NCI-H146 treated with DMSO at 0.1 percent for 48 hours (cell line): Measurements from ENCODE around the gene APOC3.
A peak's percentile ranks its signal among the peaks of the same experiment; 100 is the strongest.
"Not testable (repeated sequence)": the region's sequence is repeated elsewhere in the genome, so short reads cannot be mapped to it uniquely, and the experiment has no call there.

Experiments used
- DNase-seq: peaks from one replicate; lab custom pipeline; 2025; ENCODE audit not compliant: unreplicated experiment; lab: John Stamatoyannopoulos, UW

The APOC3 gene

DNA sequence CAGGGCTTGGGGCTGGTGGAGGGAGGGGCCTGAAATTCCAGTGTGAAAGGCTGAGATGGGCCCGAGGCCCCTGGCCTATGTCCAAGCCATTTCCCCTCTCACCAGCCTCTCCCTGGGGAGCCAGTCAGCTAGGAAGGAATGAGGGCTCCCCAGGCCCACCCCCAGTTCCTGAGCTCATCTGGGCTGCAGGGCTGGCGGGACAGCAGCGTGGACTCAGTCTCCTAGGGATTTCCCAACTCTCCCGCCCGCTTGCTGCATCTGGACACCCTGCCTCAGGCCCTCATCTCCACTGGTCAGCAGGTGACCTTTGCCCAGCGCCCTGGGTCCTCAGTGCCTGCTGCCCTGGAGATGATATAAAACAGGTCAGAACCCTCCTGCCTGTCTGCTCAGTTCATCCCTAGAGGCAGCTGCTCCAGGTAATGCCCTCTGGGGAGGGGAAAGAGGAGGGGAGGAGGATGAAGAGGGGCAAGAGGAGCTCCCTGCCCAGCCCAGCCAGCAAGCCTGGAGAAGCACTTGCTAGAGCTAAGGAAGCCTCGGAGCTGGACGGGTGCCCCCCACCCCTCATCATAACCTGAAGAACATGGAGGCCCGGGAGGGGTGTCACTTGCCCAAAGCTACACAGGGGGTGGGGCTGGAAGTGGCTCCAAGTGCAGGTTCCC lies at the start of gene APOC3:
TSS of gene APOC3 (plus strand) at position 383 of the 659 bp plus-strand sequence. CDS start 676 bp downstream, outside the sequence.
- DNase-seq, result no peak

DNA sequence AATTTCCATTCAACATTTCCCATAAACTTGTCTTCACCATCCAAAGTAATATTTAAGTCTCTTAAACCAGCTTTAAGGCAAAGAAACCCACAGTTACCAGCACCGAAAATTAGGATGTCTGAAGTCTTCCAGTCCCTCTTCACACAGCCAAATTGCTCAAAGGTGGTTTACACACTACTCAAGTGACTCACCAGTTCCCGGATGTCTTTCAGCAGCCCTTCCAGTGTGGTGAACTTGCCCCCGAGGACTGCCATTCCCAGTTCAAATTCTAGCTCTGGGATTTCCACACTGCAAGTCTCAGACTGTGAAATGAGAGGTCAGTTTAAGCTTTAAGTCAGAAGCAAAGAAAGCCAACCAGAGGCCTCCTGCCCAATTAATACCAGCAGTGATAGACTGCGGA lies 47.0 kb upstream of the APOC3 start:
- no peak for DNase-seq

DNA sequence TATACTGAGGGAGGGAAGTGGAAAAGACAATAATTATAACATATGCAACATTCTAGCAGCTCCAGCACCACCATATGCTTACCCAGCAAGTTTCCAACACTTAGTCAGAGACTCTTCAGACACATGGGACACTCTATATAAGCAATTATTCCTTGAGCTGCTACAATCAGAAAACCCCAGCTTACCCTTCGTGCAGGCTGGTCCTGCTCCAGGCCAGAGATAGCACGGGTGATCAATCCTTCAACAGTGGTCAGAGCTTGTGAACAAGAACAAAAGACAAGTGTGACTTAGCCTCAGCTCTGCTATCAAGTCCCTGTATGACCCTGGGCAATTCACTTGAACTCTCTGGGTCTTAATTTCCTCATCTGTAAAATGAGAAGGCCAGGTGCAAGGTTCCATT lies 43.4 kb upstream of the APOC3 start:
- DNase-seq, result no peak

DNA sequence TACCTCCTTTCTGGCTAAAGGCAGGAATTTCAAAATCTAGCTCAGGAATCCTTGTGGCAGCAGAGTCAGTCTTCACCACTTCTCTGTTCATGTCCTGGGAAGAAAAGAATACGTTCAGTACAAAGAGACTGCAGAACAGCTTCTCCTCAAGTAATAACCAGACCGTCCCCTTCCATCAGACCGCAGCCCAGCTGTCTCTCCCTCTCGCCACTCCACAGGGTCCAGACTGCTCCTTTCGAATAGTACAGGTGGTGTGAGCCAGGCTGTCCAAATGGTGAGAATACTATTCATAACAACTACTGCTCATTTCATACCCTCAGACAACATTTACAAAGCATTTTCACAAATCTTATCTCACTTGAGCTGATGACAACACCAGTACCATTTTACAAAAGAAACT lies 42.7 kb upstream of the APOC3 start:
- DNase-seq, result no peak

DNA sequence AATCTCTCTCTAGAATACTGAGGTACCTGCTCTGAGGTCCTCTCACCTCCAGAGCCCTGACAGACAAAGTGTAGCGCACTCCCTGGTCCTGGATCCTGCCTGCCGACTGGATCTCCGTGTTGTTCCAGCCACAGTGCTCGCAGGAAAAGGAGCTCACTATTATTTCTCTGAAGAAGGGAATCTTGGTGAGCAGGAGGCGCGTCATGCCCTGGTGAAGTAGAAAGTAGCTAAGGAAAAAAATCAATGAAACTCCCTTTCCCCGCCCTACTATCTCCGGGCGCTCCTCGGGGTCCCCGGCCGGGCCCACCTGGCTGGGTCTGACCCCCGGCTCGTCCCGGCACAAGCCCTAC lies 42.3 kb upstream of the APOC3 start:
- no peak for DNase-seq

DNA sequence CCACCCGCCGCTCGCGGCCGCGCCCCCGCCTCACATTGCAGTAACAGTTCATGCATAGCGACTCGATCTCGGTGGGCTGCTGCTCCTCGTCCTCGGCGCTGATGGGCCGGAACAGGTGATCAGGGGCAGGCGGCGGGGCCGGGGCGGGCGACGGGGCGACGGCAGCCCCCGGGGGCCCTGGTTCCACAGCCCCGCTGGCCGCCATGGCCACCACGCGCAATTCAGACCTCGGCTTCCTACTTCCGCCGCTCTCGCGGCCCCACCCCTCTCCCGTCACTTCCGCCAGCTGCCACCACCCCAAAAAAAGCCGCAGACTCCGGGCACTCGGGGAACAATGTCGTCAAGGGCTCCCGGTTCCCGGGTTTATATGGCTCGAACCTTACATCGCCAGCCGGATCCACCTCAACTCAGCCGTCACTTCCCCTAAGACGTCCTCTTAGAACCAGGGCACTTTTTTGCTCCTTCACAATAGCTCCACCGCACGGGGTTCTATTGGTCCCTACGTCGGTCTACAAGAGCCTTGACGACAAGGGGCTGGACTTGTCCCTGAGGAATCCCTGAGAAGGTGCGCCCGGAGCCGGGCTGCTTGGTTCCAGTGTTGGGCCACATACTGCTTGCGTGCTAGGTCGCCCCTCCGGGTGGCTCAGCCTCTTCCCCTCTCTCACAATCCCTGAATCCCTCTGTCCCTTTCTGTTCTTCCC lies 41.8 kb upstream of the APOC3 start, which contains the start of gene ZPR1:
TSS of gene ZPR1 (minus strand) at position 238 of the 701 bp plus-strand sequence. CDS start at position 205, 33 bp downstream.
- peak; percentile 49 for DNase-seq

DNA sequence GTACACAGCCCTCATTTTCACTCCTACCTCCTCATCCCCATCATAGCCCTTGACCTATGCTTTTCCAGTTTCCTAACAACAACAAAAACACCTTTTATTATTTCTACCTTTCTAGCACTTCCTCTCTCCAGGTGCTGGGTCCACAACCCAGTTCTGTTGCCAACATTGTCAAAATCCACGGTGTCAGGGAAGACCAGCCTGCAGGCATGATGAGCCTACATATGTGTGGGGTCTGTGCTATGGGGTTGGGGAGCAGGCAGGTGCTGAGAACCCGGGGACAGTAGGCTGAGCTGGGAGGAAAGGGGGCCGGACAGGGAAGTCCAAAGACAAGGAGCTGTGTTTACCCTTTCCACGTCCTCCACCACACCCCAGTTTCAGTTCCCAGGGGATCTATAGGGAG lies 41.2 kb upstream of the APOC3 start:
- DNase-seq, result no peak

DNA sequence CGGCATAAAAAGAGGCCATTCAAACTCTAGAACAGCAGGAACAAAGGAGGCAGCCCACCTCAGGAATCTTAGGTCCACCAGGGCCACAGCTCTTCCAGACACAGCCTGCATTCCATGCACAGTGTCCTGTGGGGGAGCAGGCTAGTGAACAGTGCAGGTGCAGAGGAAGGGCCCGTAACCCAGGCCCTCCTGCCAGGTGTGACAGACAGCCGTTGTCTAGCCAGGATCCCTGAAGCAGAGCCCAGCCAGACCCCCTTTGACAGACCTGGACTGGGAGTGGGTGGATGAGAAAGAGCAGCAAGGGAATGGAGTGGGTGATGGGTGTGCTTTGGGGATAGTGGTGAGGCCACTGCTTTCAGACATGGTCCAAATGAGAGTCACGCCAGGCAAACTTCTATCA lies 40.7 kb upstream of the APOC3 start:
- DNase-seq, result no peak

DNA sequence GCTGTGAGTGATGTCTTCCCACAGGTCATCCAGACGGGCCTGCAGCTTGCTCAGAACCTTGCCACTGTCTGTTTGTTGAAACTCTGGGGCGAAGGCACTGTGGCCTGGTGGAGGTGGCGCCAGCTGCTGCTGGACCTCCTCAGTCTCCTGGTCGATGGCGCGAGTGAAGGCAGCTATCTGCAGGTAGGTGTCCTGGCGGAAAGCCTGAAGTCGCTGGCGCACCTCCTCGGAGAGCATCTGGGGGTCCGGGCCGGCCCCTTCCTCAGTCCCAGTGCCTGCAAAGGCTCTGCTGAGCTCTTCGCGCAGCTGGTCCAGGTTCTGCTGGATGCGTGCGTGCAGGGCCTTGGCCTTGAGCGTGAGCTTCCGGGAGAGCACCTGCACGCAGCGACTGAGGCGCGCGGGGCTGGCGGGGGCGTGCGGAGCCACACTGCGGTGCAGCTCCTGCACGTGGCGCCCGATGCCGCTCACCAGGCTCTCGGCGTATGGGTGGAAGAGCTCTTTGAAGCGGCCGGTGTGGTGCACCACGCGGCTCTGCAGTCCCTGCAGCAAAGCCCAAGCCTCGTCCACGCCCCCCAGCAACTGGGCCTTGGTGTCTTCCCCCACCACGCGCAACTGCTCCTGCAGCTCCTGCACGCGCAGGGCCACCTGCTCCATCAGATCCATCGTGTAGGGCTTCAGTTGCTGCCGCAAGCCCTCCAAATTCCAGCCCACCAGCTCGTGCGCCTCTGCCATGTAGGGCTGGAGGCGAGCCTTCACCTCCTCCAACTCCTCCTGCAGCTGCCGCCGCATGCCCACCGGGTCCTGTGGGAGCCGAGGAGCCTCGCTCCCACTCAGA lies 39.3 kb upstream of the APOC3 start:
- DNase-seq, result no peak

DNA sequence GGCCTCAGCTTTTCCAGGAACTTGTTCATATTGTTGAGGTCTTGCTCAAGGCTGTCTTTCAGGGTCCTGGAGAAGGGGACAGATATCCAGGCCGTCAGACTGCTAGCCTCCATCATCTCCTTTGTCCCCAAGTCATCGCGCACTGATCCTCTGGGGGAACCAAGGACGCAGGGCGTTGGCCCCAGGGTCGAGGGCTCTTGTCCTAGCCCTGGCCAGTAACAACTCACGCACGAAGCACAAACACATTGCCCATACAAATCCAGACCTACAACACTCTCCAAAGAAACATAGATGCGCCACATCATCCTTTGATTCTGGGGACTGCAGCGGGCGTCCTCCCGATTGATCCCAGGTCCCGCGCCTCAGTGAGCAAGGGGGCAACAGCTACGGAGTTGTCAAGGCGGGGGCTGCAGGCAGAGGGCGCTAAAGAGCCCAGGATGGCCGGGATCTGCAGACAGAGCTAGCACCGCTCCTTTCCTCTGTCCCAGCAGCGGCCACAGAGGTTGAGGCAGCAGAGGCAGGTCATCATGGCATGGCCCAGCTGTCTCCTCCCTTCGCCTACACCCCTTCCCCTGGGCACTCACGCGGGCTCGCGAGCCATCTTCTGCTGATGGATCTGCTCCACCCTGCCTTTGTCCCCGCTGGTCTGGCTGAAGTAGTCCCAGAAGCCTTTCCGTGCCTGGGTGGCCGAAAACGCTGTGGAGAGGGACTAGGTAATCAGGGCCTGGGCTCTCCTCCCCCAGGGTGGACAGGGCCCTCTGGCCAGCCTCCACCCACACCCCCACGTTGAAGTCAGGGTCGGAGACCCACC lies 38.5 kb upstream of the APOC3 start:
- peak; percentile 28 for DNase-seq

DNA sequence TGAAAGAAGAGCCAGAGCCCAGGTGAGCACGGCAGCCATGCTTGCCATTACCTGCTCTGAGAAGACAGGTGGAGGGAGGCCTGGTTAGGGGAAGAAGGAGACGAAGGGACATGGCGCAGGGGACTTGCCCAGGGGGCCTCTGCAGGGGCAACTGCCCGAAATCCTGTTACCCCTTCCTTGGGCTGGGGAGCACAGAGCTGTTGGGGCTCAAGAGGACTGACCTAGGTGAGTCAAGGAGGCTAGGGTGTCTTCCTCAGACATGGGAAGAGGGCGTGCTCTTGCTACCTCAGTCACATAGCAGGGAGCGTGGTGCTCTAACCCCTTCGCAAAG lies 37.9 kb upstream of the APOC3 start, which contains the start of gene APOA5:
TSS of gene APOA5 (minus strand) at position 67 of the 331 bp plus-strand sequence. CDS start at position 48, 19 bp downstream.
- DNase-seq, result no peak

DNA sequence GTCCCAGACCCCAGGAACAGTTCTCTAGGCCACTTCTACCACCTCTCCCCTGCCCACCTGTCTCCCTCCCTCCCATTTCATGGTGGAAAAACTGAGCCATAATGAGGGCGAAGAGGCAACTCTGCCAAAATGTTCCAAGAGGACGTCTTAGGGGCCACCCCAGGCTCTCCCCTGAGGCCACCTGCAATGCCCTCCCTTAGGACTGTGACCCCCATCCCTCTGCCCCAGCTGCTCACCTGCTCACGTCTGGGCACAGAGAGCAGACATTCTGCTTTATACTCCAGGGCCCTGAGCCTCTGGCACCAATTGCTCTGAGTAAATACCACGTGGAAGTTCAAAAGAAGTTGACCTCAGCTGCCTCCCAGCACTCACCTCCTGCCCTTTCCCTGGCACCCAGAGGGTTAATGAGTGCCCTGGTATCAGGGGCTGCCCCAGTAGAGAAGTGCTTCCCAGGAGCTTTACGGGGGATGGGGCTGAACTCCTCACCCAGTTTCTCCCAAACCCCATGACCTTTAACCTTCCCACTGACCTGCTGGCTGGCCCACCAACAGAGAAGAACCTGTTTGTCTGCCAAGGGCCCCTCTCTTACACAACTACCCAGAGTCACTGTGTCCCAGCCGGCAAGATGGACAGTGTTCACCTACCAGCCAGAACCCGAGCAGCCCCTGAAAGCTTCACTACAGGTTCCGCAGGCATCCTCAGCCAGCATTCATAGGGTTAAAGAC lies 37.4 kb upstream of the APOC3 start:
- no peak for DNase-seq

DNA sequence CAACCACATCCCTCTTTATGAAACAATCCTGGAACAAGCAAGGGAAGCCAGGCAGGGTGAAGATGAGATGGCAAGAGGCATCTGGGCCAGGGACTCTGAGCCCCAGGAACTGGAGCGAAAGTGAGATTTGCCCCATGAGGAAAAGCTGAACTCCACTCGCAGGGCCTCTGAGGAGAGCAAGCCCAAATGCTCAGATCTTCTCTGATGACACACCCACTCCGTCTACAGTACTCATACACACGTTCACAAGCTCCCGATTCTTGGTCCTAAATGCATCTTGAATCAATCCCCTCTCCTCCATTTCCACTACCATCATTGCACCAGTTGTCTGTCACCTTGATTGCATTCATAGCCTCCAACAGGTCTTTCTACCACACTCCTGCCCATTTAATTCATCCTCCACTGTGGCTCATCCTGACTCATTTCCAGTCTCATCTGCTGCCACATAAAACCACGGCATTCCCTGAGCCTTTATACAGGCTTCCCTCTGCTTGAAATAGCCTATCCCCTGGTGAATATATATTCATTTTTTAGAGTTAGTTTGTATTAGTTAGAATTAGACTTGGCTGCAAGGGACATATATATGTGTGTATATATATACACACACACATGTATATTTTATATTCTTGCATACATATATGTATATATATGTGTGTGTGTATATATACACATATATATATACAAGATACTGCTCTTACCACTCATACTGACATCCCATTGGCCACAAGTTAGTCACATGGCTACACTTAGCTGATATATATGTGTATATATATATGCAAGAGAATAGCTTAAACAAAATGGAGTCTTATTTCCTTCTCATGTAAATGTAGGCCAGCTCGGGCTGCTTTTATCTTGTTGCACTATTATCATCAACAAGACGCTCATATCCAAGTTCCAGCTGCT lies 36.6 kb upstream of the APOC3 start:
- no peak for DNase-seq

DNA sequence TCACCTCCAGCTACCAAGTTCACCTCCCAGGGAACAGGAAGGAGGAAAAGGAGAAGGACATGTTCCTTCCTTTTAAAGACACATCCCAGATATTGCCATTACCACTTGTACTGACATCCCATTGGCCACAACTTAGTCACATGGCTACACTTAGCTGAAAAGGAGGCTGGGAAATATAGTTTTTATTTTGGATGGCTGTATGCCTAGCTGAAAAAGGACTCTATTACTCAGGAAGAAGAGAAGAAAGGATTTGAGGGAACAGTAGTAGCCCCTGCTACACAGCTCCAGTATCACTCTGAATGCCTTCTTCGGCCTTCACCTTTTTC lies 36.0 kb upstream of the APOC3 start:
- no peak for DNase-seq

DNA sequence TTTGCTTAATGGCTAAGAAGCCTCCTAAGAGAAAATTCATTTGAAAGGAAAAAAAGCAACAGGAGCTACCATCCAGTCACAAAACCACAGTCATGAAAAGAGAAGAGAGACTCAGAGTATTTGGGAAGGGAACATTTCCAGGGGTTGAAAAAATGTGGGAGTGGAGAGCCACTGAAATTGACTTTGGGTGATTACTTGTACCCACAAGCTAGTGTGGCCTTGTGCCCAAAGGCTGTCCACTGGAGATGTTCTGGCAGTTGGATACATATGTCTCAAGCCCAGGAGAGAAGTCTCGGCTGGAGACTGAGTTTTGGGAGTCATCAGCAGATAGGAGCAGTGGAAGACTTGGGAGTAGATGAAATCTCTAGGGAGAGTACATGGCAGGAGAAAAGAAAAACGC lies 34.9 kb upstream of the APOC3 start:
- no peak for DNase-seq

DNA sequence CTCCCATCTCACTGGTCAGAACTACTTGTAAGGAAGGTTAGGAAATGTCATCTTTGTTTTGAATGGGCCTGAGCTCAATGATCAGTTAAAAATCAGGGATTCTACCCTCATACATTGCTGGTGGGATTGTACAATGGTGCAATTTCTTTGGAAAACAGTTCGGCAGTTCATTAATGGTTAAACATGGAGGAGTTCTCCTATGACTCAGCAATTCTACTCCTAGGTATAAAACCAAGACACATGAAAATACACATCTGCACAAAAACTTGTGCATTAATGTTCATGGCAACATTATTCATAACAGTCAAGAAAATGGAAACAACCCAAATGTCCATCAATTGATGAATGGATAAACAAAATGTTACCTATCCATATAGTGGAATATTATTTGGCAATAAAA lies 33.2 kb upstream of the APOC3 start:
- no peak for DNase-seq

DNA sequence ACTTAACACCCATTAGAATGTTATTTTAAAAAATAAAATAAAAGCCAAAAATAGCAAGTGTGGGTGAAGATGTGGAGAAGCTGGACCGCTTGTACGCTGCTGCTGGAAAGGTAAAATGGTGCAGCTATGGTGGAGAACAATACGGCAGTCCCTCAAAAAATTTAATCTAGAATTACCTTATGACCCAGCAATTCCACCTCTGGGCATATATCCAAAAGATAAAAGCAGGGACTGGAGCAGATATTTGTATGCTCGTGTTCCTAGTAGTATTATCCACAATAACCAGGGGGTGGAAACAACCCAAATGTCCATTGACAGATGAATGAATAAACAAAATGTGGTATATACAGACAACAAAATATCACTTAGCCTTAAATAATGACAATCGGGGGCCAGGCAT lies 31.9 kb upstream of the APOC3 start:
- no peak for DNase-seq

DNA sequence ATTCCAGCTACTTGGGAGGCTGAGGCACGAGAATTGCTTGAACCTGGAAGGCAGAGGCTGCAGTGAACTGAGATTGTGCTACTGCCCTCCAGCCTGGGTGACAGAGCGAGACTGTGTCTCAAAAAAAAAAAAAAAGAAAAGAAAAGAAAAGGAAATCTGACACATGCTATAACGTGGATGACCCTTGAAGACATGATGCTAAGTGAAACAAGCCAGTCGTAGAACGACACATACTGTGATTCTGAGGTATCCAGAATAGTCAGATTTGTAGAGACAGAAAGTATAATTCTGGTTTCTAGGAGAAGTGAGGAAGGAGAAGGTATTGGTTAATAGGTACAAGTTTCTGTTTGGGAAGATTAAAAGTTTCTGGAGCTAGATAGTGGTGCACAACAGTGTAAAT lies 31.3 kb upstream of the APOC3 start:
- no peak for DNase-seq

DNA sequence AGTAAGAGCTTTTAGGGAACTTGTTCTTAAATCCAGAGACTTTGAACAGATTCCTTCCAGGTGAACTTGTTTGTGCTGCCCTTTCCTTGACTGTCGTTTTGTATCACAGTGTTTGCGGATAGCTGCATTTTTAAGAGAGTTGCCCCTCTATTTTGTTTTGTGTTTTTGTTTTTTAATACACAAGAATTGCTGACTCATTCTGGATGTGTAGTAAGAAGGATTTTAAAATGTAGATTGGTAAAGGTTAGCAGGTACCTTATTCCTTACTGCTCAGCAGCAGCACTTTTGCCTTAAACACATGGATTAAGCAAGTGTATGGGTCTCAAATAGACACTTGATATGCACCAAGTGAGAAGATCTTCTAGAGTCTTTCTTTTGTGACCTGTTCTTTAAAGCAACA lies 29.1 kb upstream of the APOC3 start:
- no peak for DNase-seq

DNA sequence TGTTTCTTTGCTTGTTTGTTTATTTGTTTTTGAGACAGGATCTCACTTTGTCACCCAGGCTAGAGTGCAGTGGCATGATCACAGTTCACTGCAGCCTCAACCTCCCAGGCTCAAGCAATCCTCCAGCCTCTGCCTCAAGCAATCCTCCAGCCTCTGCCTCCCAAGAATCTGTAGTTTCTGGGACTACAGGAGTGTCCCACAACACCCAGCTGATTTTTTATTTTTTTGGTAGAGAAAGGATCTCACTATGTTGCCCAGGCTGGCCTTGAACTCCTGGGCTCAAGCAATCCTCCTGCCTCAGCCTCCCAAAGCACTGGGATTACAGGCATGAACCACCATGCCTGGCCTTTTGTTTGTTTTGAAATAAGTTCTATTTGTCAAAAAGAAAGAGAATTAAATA lies 28.0 kb upstream of the APOC3 start:
- not testable (repeated sequence) for DNase-seq
